GM12878 (cell line): ENCODE results near the gene HOXD13.

ENCODE experiments used
- GABPA ChIP-seq: IDR thresholded peaks from 2 replicates; pipeline ENCODE4 v1.6.1; 2014; ENCODE audit warnings: antibody characterized with exemption, low read depth, mild to moderate bottlenecking, inconsistent platforms
- NR2C1 ChIP-seq: fragments of 450-650 bp; IDR thresholded peaks from 2 replicates; pipeline ENCODE4 v1.6.1; 2017; ENCODE audit warnings: antibody characterized with exemption, mild to moderate bottlenecking, moderate library complexity
- NR2C2 ChIP-seq: IDR thresholded peaks from 2 replicates; pipeline ENCODE4 v1.6.1; 2011; ENCODE audit warnings: borderline replicate concordance, low read depth; ENCODE audit not compliant: control insufficient read depth, insufficient read length
- PBX3 ChIP-seq: IDR thresholded peaks from 2 replicates; pipeline ENCODE4 v1.6.1; 2011; ENCODE audit warnings: mild to moderate bottlenecking, low read depth, low read length, moderate library complexity; ENCODE audit not compliant: insufficient replicate concordance
- POLR2A ChIP-seq: IDR thresholded peaks from 2 replicates; pipeline ENCODE4 v1.6.1; 2011; ENCODE audit warnings: low read depth, mild to moderate bottlenecking, low read length
- POU2F2 ChIP-seq: IDR thresholded peaks from 3 replicates; pipeline ENCODE4 v1.6.1; 2011; ENCODE audit warnings: low read depth, mild to moderate bottlenecking, low read length, borderline replicate concordance
- RBBP5 ChIP-seq: fragments of 200-600 bp; sonication (generic); conservative IDR thresholded peaks from 2 replicates; pipeline ENCODE4 v1.6.1; 2016
- SMC3 ChIP-seq: IDR thresholded peaks from 2 replicates; pipeline ENCODE4 v1.6.1; 2011; ENCODE audit warnings: low read length, improper control_type of control experiment, borderline replicate concordance
- TAF1 ChIP-seq: IDR thresholded peaks from 2 replicates; pipeline ENCODE4 v1.6.1; 2011; ENCODE audit warnings: mild to moderate bottlenecking, low read depth, low read length, borderline replicate concordance
- ZBED1 ChIP-seq: IDR thresholded peaks from 2 replicates; pipeline ENCODE4 v1.6.1; 2016; ENCODE audit warnings: borderline replicate concordance
- TF ChIP-seq, protein P1 (sequence below), 3 experiments: IDR thresholded peaks in 2 of 3; conservative IDR thresholded peaks in 1 of 3; 2 replicates each; pipeline ENCODE4 v1.5.1; 2011; ENCODE audit warnings: low read depth in 3 of 3, low read length in 3 of 3, mild to moderate bottlenecking in 3 of 3, control low read depth in 2 of 3, moderate library complexity in 2 of 3, inconsistent platforms in 1 of 3, mixed read lengths in 1 of 3; ENCODE audit not compliant: control insufficient read depth in 2 of 3, insufficient read depth in 1 of 3; ENCODE audit errors: extremely low read depth in 1 of 3

GRCh38 chr2:176110415-176111308, 18.1 kb downstream of the HOXD13 start:
- TF ChIP-seq SMC3, result no peak
- TF ChIP-seq ZBED1, result no peak
- no peak for TF ChIP-seq GABPA
- TF ChIP-seq TAF1, result no peak
- no peak for TF ChIP-seq NR2C1
- TF ChIP-seq, protein P1, sequence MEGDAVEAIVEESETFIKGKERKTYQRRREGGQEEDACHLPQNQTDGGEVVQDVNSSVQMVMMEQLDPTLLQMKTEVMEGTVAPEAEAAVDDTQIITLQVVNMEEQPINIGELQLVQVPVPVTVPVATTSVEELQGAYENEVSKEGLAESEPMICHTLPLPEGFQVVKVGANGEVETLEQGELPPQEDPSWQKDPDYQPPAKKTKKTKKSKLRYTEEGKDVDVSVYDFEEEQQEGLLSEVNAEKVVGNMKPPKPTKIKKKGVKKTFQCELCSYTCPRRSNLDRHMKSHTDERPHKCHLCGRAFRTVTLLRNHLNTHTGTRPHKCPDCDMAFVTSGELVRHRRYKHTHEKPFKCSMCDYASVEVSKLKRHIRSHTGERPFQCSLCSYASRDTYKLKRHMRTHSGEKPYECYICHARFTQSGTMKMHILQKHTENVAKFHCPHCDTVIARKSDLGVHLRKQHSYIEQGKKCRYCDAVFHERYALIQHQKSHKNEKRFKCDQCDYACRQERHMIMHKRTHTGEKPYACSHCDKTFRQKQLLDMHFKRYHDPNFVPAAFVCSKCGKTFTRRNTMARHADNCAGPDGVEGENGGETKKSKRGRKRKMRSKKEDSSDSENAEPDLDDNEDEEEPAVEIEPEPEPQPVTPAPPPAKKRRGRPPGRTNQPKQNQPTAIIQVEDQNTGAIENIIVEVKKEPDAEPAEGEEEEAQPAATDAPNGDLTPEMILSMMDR (IDR thresholded peaks at IDR 0.05 in 2 of 3, conservative IDR thresholded peaks at IDR 0.05 in 1 of 3; ENCODE audit: control insufficient read depth in 2 of 3, extremely low read depth in 1 of 3, insufficient read depth in 1 of 3, low read depth in 3 of 3, low read length in 3 of 3), result no peak
- no peak for TF ChIP-seq POU2F2
- no peak for TF ChIP-seq POLR2A
- TF ChIP-seq RBBP5, result no peak
- no peak for TF ChIP-seq NR2C2
- TF ChIP-seq PBX3, result no peak
